IPS DF 4.7 (cell line): ENCODE data around the gene LGALS9.

ENCODE experiments used
- DNase-seq: peaks from one replicate; pipeline ENCODE4 v3.0.0-alpha.2; 2013; ENCODE audit warnings: low spot score; ENCODE audit errors: extremely low read depth

Gene LGALS9

DNA sequence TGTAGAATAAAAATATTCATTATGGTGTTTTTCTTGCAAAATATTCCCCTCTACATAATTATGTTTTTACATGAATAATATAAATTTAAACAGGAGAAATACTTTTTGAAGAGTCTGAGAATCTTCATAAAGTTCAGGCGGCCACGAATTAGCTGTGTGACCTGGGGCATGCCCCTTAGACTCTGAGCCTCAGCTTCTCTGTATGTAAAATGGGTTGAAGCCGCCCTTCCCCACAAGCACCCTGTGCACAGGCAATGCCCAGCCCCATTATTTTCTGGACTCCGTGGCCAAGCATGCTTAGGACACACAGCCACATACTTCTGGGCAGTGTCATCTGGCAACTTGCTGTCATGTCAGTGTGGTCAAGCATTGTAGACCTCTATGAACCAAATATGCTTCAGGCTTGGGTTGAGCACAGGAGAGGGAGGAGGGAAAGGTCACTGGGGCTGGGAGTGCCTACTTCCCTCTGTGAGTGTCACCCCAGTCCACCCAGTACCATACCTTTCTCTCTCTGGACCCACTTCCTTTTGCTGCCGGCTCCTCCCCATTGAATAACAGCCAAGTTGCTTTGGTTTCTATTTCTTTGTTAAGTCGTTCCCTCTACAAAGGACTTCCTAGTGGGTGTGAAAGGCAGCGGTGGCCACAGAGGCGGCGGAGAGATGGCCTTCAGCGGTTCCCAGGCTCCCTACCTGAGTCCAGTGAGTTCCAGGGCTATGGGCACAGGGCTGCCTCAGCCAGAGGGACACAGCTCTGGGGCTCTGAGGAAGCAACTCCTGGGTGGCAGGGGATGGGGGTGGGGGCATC is at the start of gene LGALS9:
Gene LGALS9 (plus strand): TSS at position 582 of the 804 bp plus-strand sequence. CDS start 78 bp downstream, at position 660.
- DNase-seq = no peak

DNA sequence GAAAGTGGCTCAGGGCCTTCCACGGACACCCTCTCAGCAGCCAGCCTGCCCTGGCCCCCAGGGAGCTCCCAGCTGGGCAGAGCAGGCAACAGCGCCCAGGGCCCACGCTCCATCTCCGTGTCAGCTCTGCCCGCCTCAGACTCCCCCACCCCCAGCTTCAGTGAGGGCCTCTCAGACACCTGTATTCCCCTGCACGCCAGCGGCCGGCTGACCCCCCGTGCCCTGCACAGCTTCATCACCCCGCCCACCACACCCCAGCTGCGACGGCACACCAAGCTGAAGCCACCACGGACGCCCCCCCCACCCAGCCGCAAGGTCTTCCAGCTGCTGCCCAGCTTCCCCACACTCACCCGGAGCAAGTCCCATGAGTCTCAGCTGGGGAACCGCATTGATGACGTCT is 48.3 kb upstream of the LGALS9 start:
- DNase-seq = no peak

DNA sequence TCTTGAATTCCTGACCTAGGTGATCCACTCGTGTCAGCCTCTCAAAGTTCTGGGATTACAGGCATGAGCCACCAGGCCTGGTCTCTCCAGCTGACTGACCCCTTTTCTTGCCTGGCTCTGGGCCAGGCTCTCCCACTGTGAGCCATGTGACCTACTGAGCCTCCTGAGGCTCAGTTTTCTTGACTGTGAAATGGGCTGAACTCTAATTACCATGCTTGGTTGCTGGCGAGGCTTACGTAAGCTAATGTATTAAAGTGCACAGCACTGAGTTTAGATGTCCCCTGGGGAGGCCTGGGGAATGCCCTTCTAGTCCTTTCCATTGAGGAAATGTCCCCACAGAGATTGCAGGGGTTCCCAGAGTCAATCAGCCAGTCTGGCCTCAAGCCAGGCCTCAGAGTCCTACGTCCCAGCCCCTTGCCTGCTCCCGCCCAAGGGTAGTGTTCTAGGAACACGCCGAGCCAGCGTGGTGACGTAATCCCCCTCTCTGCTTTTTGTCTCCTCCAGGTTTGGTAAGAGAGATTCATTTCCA is 45.8 kb upstream of the LGALS9 start:
- no peak for DNase-seq

DNA sequence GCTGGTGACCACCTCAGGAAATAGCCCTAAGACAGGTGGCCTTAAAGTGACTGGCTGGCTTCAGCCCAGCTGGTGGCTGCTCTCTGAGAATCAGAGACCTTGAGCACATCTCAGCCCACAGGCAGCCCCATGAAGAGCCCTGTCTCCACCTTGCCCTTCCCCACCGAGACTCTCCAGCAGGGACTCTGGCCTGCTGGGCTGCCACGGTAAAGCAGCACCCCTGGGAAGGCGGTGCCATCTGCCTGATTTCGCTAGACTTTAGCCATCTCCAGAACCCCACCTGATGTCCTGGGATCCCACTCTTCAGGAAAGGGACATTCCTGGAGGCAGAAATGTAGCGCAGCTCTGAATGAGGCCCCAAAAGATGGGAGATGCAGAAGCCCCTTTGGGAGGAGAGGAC is 45.2 kb upstream of the LGALS9 start:
- DNase-seq = no peak

DNA sequence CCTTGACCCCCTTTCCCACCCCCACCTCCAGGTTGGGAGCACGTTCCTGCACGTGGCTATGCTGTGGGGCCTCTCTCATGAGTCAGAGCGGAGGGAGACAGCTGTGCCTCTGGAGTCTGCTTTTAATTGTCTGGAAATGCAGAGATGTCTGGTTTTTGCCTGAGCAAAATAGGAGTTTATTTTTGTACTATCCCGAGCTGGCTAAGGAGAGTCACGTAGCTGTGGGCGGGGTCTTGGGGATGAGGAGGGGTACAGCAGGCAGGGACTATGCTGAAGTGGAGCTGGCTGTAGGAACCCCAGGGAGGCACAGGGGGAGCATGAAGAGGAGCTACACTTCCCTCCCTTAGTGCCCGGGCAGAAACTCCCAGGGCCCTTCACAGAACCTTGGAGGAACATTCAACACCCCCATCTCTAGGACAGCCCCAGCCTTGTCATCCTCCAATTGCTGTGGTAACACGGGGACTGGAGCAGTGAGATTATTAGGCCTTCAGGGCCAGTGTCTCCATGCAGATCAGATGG is 44.7 kb upstream of the LGALS9 start:
- no peak for DNase-seq

DNA sequence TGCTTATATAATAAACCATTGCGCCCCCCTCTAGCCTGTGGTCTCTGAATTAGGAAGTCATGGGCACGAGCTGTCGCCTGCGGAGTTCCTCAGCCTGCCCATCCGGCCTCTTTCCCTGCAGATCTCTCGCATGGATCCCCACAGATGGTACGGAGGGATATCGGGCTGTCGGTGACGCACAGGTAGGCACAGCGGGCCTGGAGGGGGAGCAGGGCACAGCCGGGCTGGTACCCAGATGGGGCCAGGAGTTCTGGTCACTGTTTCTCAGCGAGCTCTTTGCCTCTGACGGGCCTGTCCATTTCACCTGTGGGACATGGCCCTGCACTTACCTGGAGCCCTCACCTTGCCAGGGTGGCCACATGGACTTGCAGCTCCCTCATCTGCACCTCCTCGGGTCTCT is 42.6 kb upstream of the LGALS9 start:
- DNase-seq = no peak

DNA sequence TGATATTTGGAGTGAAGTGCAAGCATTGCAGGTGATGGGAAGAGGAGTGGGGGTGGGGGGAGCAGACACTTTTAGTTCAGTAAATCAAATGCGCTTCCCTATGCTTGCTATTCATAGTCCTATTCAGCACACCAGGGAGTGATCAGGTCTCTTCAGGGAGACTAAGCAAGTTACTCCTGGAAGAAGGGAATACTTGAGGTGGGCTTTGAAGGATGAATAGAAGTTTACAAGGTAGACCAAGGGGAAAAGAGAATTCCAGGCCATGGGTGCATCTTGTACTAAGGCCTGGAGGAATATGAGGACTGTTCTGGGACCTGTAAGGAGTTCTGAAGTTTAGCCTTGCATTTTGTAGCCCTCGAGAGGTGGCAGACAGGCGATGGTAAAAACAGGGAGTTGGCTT is 40.1 kb upstream of the LGALS9 start:
- DNase-seq = no peak

DNA sequence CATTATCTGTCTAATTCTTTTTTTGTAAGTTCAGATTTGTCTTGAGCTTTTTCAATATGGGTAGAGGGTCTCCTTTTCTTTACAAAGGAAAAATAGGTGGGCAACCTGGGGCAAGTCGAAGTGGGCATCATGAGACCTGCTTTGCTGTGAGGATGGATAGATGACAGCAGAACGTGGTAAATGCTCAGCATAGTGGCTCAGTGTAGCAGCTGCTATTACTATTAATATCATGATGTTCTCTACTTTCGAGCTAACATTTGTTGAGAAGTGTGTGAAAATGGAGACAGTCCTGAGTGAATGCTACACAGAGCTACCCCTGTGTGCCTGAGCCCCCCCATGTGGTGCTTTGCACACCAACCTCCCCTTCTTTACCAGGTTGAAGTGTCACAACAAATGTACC is 39.0 kb upstream of the LGALS9 start:
- DNase-seq = no peak

DNA sequence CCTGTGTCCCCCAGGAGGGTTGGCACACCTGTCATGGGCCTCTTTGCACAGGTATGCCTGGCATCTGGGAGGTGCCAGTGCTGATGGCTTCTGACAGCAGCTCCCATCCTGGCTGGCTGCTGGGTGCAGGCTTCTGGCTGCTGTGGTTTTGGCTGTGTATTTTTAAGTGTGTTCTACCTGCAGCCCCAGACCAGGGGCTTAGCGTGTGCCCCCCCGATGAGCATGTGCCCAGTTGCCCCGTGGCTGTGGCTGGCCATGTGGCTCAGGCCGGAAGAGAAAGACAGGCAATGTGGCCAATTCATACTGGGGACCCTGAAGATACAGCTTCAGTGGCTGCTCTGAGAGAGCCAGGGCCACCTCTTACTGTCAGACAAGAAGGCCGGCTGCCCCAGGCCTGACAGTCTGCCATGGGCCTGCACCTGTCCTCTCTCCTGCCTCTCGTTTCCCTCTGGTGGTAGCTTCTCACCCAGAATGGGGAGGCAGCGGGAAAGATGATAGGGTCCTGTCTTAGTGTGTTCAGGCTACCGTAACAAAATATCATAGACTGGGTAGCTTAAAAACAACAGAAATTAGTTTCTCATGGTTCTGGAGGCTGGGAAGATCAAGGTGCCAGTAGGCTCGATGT is 37.6 kb upstream of the LGALS9 start:
- no peak for DNase-seq

DNA sequence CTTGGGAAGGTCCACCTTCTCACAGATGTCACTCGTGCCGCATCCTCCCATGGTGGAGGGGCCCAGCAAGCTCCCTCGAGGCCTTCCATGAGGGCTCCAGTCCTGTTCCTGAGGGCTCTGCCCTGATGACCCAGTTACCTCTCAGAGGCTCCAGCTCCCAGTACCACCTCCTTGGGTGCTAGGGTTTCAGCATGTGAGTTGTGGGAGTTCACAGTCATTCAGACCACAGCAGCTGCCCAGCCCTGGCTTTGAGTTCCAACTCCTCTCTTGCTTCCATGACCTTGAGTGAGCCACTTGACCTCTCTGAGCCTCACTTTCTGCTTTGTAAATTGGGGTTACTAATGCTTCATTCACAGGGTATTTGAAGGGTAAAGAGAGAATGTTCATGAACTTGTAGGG is 37.1 kb upstream of the LGALS9 start:
- no peak for DNase-seq

DNA sequence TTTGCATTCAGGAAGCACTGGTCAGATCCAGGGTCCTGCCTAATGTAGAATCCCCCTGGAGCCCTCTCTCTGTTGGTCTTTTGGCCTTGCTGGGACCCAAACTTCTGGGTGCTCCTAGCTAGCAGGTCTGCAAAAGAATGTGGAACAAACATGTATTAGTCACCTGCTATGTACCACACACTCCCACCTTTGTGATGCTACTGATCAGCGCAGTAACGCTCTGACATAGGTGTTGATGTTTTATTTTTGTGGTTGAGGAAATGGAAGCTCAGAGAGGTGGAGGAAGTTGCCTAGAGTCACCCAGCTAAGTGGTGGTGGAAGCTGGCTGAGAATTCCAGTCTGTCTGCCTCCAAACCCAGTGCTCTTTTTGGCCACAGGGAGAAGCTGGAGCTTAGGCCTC is 35.8 kb upstream of the LGALS9 start:
- DNase-seq = no peak

DNA sequence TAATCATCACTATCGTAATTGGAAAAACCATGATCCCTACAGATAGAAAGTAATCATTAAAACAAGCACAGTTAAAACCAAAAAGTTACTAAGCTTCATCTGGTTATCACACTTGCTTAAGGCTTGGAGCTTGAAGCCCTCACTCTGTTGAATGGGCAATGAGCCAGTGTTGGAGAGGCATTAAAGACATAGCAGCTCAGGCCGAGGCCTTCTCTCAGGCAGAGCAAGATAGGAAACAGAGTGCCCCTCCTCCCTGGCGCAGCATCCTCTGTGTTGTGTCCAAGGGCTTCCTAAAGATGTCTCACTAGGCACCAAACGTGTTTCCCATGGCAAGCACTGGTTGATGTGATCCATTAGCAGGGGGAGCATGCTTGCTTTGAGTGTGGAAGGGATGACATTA is 34.9 kb upstream of the LGALS9 start:
- no peak for DNase-seq

DNA sequence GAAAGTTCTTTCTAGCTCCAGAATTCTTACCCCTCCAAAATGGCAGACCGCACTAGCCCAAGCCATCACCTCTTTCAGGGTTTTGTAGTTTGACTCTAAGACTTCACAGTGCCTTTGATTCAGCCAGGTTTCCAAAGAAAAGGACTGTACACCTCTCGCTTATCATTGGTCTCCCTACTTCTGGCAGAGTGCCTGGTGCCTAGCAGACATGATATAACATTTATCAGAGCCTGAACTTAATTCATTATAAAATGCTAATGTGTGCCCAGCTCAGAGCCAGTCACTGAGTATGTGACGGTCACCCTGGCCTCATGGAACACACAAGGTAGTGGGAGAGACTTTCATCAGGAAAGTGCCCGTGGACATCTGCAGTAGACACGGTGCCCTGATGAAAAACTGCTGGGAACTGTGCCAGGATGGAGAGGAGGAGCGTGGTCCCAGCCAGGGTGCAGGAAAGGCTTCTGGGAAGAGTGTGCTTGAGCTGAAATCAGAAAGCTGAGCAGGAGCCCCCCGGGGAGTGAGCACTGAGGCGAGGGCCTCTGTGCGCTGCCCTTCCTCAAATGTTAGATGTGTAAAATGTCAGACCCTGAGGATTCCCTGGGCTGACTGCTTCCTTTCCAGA is 34.3 kb upstream of the LGALS9 start:
- DNase-seq = no peak

DNA sequence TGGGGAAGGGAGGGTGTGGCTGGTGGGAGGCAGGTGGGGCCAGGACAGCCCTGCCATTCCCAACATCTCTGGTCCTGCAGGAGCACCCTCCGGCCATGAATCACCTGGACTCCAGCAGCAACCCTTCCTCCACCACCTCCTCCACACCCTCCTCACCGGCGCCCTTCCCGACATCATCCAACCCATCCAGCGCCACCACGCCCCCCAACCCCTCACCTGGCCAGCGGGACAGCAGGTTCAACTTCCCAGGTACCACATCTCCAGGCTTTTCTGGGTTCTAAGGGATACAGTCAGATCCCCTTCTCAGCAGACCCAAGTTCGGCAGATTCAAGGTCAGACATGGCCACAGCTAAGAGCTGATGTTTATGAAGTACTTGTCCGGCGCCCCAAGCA is 33.8 kb upstream of the LGALS9 start:
- no peak for DNase-seq

DNA sequence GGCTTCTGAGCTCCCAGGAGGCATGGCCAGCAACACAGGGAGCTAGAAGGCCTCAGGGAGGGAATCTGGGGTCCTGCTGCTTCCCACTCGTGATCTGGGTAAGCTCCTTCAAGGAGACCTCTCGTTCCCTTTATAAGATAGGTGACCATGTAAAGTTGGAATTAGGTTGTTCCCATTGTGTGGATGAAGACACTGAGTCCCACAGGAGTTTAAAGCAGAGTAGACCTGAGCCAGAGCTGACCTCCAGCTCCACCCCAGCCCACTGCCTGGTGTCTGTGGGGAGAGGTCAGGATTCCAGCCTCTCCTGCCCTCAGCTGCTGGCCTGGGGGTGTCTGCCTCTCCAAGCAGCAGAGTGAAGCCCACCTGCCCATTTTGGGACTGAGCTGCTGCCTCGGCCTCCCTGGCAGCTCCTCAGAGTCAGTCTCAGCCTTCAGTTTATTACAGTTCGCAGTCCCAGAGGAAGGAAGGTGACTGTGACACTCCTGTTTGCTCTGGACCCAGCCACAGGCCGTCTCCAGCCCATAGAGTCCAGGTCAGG is 33.1 kb upstream of the LGALS9 start:
- no peak for DNase-seq

DNA sequence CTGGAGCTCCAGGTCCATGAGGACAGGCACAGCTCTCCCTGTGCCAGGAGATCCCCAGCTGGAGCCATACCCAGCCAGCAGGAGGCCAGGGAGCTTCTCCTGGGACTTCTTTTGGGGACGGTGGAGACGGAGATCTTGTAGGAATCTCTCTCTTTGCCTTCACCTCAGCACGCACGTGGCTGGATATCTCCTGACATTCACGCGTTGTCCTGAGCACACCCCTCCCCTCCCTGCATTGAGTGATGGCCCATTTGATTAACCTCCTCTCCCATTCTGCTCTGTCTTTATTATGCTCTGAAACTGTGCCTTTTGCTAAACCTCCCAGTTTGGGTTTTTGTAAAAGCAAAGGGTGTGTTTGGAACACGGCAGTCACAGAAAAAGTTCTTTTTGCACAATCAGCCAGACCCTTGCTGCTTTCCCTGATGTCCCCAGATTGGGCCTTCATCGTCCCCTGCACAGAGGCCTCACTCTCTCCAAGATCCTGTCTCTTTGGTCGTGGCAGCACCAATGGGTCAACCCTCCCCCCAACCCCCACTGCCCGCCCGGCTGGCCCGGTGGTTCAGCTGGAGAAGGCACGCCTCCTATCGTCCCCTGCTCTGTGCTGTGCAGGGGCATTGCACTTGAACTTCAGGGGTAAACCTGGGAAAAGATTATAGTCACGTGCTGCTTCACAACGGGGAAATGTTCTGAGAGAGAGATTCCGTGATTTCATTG is 32.5 kb upstream of the LGALS9 start:
- DNase-seq = no peak

DNA sequence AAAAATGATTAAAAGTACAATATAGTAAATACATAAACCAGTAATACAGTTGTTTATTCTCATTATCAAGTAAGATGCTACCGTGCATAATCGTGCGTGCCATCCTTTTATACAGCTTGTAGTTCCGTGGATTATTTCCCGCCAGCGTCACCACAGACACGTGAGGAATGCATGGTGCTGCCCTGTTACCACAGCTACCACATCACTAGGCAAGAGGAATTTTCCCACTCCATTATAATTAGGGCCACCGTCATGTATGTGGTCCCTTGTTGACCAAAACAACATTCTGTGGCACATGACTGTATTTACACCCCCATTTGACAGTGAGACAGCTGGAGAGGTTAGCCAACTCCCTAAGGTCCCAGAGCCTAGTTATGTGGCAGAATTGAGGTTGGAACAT is 30.5 kb upstream of the LGALS9 start:
- DNase-seq = no peak

DNA sequence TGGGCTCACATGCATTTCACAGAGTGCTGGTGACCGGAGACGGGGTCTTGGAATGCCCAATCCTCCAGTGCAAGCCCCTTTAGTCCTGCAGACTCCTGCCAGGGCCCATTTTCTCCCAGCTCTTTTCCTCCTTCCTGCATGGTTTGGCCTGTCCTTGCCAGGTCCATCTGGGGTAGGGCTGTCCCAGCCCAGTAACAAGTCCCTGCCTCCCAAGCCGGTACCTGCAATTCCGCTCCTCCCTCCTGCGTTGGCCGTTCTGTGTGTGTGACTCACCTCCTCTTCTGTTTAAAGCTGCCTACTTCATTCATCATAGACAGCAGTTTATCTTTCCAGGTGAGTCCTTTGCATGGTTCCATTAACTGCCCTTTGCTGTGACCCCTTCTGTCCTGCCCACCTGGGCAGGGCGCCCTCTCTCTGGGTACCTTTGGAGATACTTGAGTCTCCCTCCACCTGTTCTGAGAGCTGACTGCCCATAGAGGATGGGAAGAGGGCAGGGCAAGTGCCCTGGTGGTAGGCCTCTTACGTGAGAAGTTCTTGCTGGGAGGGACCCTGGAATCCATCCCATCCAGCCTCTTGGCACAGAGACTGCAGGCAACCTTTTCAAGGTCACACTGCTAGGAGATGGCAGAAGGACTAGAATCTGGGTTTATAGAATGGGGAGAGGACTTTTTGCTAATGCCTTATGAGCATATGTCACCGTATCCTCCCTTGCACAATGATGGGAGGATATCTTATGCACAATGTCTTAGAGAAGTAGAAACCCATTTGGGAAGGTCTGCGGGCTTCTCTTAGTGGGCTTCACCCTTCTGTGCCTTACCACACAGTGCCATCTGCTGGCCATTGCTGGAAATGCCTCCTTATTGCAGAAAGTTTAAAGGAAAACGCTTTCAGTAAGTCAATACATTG is 29.7 kb upstream of the LGALS9 start:
- peak; percentile 62 for DNase-seq

DNA sequence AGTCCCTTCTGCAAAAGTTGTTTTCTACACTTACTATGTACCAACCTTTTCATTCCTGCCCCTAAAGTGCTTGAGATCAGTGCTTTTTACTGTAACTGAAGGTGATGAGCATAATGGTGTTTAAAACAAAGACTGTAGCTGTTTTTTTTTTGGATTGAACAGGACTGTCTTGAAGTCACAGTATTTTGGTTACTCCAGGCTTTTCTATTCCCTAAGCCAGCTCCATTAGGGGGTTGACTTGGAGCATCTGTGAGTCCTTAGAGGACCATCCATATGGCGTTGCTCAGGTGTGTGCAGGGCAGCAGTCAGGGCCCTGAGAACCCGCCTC is 29.0 kb upstream of the LGALS9 start:
- no peak for DNase-seq

DNA sequence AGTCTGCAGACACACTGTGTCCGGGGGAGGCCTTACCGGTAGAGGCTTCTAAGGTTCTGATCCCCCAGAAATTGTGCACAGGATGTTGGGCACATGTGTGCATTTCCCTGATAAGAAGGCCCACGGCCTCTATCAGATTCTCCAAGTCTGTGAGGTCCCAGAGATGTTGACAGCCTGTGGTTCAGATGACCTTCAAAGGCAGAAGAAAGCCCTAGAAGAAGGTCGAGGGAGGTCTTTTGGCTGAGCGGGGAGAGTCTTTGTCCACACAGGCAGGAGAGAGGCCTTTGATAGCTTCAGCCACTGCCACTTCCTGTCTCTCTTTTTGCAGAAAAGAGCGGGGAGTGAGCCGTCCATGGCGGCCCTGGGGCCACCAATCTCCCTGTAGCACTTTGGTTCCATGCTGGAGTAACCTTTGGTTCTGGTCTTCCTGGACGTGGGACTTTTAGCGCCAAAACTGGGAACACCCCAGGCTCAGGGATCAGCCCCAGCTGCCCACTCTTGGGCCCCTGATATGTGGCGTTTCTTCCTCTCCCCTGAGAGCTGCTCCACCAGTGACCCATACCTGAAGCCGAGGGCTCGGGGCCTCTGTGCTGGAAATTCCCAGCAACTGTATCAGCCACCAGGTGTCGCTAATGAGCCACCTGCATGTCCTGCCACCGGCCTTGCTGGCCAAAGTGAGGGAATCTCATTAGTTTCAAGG is 28.1 kb upstream of the LGALS9 start:
- peak; percentile 75 for DNase-seq
